GM13977 (cell line): ENCODE measurements around the gene BCAS3.

Experiments
- DNase-seq: peaks from one replicate; pipeline ENCODE4 v3.0.0; 2012; ENCODE audit warnings: low spot score
- CTCF ChIP-seq: IDR thresholded peaks from 2 replicates; pipeline ENCODE4 v1.5.1; 2012; ENCODE audit warnings: mild to moderate bottlenecking, control low read depth; ENCODE audit not compliant: insufficient read depth; ENCODE audit errors: extremely low read depth, missing control alignments
- in situ Hi-C: fragments of 300-500 bp; cut with MboI; formaldehyde crosslinking; loops from one replicate; pipeline ENCODE4 v1.12.0; 2022; ENCODE audit warnings: low sequenced_read_pairs, low pct_unique_long_range_greater_than_20kb, mixed read lengths, inconsistent platforms; ENCODE audit not compliant: unreplicated experiment

BCAS3 gene

GRCh38 chr17:60680754-60681153 lies 3.1 kb downstream of the BCAS3 start:
- no peak for DNase-seq
- in situ Hi-C loops = no loop called here
- no peak for TF ChIP-seq CTCF

GRCh38 chr17:60685437-60685836 lies 7.8 kb downstream of the BCAS3 start:
- TF ChIP-seq CTCF = no peak
- DNase-seq = no peak
- in situ Hi-C loops = no loop called here

GRCh38 chr17:60695960-60696359 lies 18.3 kb downstream of the BCAS3 start:
- in situ Hi-C loops = no loop called here
- TF ChIP-seq CTCF = no peak
- no peak for DNase-seq

- no peak for DNase-seq
- in situ Hi-C loops = no loop called here
- no peak for TF ChIP-seq CTCF
These were observed 21.4 kb downstream of the BCAS3 start for GRCh38 chr17:60699090-60699489.

- no peak for DNase-seq
- in situ Hi-C loops = no loop called here
- TF ChIP-seq CTCF = no peak
These were observed 26.5 kb downstream of the BCAS3 start for GRCh38 chr17:60704170-60704569.

- DNase-seq = no peak
- in situ Hi-C loops = no loop called here
- no peak for TF ChIP-seq CTCF
These were observed 35.0 kb downstream of the BCAS3 start for GRCh38 chr17:60712675-60713074.

- in situ Hi-C loops = no loop called here
These were observed 36.0 kb downstream of the BCAS3 start for GRCh38 chr17:60713608-60714007.

More at GRCh38 chr17:60713608-60714007, 36.0 kb downstream of the BCAS3 start:
- no peak for TF ChIP-seq CTCF
- DNase-seq = no peak
